ENCODE results near the gene RAPGEF4.
"Not testable (repeated sequence)": the region's sequence is repeated elsewhere in the genome, so short reads cannot be mapped to it uniquely, and the experiment has no call there.

Gene RAPGEF4

GRCh38 chr2:173010233-173010632 is 274.6 kb downstream of the RAPGEF4 start:
- no peak for DNase-seq

GRCh38 chr2:173016451-173016850 is 280.8 kb downstream of the RAPGEF4 start:
- DNase-seq: no peak

- no peak for DNase-seq
Measured at GRCh38 chr2:173017646-173018420, 282.2 kb downstream of the RAPGEF4 start.

DNA sequence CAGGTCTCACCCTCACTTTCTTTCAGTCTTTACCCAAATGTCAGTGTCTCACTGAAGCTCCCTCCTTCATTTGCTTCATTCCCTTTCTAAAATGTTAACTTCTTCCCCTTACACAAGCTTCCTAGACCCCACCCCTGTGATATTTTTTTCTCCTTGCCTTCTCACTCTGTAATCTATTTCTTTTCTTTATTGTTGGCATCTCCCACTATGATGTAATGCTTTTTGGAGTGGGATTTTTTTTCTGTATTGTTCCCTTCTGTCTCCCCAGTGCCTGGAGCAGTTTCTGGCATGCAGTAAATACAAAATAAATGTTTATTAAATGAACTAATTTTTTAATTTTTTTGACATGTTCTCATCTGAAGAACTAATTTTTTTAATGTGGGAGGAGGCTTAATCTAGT is 284.1 kb downstream of the RAPGEF4 start:
- no peak for DNase-seq

DNA sequence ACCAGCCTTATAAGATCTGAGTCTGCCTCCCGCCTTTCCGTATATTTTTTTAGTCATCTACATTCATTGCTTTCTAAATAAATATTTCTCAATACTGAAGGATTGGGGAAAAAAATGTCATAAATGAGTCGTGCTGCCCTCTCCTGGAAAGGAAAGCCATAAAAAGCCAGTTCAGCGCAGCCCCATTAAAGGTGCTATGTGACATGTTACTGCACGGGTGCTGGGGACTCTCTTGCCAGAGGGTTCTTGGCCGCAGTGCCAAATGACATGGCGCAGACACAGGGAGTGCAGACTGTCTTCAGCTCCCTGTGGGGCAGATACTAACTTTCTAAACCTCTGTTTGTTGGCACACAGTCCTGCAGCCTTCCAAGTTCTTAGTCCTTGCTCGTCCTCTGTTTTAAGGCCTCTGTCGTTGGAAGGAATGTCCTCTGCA is 286.3 kb downstream of the RAPGEF4 start:
- peak; percentile 10 for DNase-seq

- no peak for DNase-seq
Measured at GRCh38 chr2:173023718-173024117, 288.1 kb downstream of the RAPGEF4 start.

- DNase-seq: no peak
Measured at GRCh38 chr2:173026479-173026878, 290.8 kb downstream of the RAPGEF4 start.

DNA sequence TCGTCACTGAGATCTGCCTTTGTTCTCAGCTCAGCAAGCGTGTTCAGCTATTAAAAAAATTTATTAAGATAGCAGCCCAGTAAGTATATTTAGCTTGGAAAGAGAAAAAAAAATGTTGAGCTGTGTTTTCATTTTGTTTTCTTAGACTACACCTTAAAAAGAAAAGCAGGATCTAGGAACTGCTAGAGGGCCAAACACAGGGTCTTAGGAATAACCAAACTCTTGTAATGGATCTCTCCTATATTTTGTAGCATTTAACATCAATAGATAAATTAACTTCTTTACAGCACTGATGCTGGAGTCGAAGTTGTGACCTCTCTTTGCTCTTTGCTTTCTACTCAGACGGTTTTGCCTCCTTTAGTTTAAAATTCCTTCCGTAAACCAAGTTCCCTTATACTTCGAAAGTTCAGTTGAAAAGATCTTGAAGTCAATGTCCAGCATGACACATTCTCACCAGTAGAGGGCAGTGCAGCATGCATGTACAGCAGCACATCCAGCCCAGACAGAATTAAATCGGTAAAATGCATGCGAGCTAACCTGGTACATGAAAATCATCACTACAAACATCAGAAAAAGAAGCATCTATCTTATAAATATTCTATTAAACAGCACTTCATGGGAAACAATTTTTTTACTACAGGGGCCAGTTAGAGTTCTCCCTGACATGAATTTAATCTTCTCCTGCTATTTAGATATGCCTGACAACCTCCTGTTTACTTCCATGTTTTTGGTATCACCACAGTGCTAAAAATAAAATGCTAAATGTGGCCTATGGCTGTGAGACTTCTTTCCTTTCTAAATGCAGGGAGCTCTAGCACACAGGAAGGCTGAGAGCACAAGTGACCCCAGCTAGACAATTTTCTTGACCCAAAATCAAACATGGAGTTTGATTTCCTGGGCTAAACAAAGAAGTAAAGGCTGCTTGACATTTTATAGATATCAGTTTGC is 291.8 kb downstream of the RAPGEF4 start:
- DNase-seq: peak; percentile 81

GRCh38 chr2:173028141-173028540 is 292.5 kb downstream of the RAPGEF4 start:
- DNase-seq: peak; percentile 34

GRCh38 chr2:173028671-173029070 is 293.0 kb downstream of the RAPGEF4 start:
- DNase-seq: peak; percentile 34

GRCh38 chr2:173030561-173031490 is 295.2 kb downstream of the RAPGEF4 start:
- no peak for DNase-seq

- no peak for DNase-seq
Measured at GRCh38 chr2:173032032-173032431, 296.4 kb downstream of the RAPGEF4 start.

- no peak for DNase-seq
Measured at GRCh38 chr2:173033084-173033483, 297.4 kb downstream of the RAPGEF4 start.

DNA sequence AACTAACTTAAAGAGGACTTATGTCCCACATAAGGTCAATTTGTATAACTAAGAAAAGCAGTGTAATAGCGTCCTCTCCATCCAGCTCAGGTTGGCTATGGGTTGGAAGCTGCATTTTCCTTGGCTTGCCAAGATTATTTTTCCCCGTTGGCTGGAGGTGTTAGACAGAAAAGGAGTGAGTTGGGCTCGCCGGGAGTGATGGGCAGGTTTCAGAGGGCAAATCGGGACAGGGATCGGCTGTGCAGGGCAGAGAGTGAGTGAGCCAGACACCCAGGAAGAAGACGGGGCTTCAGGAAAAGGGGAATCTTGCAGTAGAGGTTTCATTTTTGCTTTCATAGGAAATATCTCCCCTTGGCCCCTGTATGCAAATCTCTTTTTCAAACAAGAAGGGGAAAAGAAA is 298.5 kb downstream of the RAPGEF4 start:
- DNase-seq: no peak

DNA sequence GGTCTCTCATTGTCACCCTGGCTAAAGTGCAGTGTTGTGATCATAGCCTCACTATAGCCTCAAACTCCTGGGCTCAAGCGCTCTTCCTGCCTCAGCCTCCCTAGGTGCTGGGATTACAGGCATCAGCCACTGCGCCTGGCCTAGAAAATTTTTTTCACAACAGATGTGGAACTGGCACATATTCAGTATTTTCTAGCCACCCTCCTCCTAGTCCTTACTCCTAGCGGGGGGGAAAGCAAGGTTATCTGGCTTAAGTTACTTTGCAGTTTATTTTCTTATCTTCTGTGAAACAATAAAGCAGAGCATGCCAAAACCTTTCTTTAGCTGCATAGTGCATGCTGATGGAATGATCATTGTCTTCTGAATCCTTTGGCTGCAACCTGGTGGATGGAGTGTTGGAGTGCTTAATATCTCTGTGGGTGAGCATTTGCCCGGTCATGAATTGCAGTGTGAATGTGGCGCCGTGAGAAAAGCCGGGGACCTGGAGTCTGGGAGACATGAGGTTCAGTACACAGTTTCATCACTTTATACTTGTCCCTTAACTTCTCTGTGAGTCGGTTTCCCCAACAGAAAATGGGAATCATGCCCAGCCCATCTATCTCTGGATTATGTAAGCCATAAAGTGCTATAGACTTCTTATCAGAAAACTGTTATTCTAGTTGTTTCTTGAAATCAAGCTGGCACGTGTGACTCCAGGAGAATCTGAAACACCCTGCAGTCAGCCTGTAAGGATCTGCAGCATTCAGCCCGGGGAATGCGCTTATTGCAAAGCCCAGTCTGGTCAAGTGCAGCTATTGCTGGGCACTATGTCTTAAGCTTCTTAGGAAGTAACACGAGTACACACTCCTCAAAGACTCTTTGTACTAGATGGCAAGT is 301.8 kb downstream of the RAPGEF4 start:
- no peak for DNase-seq

DNA sequence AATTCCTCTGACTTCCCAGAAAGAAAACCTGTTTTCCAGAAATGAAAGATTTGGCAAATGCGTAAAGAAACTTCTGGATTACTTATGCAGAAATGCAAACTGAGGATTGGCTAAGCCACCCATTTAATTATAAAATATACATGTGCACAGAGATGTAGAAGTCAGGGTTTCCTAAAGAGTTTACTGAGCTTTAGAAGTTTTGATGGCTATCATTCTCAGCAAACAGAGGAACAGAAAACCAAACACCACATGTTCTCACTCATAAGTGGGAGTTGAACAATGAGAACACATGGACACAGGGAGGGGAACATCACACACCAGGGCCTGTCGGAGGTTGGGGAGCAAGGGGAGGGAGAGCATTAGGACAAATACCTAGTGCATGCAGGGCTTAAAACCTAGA is 302.6 kb downstream of the RAPGEF4 start:
- not testable (repeated sequence) for DNase-seq

DNA sequence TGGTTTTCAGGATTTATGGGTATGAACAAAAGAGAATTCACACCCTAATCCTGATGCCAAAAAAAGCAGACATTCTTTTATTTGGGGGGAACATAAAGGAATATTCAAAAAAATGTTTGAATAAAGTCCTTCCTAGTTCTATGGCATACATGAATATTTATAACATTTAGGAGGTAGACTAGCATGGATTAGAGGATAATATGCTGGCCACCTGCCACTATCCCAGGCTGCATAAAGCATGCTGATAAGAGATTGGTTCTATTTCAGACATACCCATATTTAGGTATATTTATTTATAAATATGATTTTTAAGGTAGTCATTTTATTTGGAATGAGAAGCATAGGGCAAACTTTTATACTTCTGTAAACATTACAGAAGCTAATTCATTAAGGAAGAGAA is 305.1 kb downstream of the RAPGEF4 start:
- DNase-seq: no peak

- no peak for DNase-seq
Measured at GRCh38 chr2:173043476-173043875, 307.8 kb downstream of the RAPGEF4 start.

GRCh38 chr2:173043897-173044519 is 308.4 kb downstream of the RAPGEF4 start:
- DNase-seq: no peak

DNA sequence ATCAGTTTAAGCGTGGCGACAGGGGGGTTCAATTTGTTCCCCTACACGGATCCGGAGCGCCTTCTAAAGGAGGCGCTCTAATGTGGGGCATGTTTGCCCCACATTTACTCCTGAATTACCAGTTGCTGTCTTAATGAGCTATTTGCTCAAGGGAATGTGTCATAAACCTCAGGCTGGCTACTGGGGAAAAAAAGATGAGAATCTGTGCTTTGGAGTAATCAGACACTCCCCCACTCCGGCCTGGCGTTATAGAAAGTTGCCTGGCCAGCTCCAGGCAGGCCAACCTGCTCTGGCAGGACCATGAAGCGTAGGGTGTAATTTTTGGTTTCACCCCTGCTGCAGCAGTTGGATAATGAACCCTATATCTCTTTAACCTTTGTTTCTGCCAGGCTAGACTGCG is 309.0 kb downstream of the RAPGEF4 start:
- no peak for DNase-seq

DNA sequence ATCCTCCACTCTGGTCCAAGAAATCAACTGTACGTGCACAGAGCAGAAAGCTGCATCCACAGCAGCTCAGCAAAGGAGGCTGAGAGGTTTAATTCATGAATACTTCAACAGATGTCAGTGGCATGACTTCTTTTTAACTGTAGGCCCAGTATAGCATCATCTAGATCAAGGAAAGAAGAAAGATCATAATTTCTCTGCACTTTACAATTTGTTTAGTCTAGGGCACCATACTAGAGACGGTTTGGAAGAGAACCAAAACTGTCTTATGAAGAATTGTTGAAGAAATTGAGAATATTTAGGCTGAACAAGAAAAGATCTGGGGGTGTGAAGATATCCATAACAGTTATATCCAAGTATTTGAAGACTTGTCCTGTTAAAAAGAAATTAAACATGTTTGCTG is 309.5 kb downstream of the RAPGEF4 start:
- no peak for DNase-seq
